Activated CD4-positive, alpha-beta T cell treated with anti-CD3 and anti-CD28 coated beads, Interleukin-2, amount 50 U/mL, for 16 hours (primary cell): Measurements from ENCODE around the gene TMSB4X.
A peak's percentile ranks its signal among the peaks of the same experiment; 100 is the strongest.
"Not testable (repeated sequence)": the region's sequence is repeated elsewhere in the genome, so short reads cannot be mapped to it uniquely, and the experiment has no call there.

Experiments
- DNase-seq: peaks from one replicate; pipeline ENCODE4 v3.0.0-alpha.2; 2020

TMSB4X gene

GRCh38 chrX:12955882-12956703 lies 18.8 kb upstream of the TMSB4X start:
- peak; percentile 87 for DNase-seq

DNA sequence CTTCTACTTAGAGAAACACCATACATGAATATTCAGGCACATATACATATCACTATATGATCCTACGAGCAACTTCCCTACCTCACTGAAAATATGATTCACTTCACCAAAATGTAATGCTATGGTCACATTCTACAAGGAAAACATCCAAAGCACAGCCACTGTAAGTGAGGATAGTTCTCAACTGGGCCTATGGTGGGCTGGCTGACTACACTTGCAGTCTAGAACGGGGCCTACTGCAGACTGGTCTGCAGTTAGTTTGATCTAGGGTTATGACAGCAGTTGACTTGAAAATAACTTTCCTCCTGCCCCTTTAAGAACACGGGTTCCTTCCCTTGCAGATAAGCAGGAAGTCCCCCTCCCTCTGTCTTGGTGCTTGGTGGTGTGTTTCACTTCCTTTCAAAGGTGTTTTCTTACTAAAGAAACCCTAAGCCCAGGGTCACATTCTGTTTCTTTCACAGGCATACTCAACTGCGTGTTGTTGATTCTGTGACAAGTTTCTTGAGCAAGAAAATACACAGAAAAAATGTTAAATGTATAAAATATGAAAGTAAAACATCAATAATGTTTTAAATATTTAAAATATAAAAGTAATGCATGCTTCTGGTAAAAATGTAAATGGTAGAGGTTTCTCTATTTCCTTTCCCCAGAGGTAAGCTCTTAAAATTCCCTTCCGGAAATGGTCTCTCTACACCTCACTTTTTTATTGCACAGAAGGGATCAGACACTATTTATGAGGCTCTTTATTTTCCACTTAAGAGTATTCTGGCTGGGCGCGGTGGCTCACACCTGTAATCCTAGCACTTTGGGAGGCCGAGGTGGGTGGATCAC lies 18.0 kb upstream of the TMSB4X start:
- peak; percentile 91 for DNase-seq

DNA sequence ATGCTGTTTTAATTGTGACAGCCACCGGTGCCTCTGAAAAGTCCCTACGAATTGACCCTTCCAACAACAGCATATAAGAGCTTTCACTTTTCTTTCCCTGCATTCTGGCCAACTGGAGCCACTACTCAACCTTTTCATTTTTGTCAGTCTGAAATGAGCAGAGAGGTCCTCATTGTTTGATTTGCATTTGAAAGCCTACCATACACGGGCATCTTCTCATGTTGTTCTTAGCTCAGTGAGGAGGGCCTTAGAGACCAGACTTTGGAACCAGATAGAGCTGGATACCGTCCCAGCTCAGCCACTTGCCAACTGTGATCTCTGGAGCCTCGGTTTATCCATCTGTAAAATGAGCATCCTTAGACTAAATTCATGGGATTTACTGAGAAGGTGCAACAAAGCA lies 16.9 kb upstream of the TMSB4X start:
- DNase-seq = no peak

- no peak for DNase-seq
Observed at GRCh38 chrX:12958461-12958860, 16.4 kb upstream of the TMSB4X start.

GRCh38 chrX:12961196-12961718 lies 13.7 kb upstream of the TMSB4X start:
- no peak for DNase-seq

DNA sequence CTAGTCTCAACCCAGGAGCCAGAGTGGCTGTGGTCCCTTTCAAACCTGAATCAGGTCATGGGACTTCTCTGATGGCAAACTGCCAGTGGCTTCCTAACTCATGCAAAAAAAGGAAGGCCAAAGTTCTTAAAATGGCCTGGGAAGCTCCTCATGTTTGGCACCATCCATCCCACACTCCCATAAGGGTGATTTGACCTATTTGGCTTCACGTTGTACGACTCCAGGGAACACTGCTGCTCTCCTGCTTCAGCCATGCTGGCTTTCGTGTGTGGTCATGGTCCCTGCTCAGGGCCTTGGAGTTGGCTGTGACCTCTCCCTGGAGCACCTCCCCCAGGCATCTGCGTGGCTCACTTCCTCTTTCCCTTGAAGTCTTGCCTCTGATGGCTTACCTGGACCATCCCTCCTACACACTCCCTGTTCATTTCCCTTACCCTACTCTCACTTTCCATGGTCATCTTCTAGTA lies 12.8 kb upstream of the TMSB4X start:
- no peak for DNase-seq

DNA sequence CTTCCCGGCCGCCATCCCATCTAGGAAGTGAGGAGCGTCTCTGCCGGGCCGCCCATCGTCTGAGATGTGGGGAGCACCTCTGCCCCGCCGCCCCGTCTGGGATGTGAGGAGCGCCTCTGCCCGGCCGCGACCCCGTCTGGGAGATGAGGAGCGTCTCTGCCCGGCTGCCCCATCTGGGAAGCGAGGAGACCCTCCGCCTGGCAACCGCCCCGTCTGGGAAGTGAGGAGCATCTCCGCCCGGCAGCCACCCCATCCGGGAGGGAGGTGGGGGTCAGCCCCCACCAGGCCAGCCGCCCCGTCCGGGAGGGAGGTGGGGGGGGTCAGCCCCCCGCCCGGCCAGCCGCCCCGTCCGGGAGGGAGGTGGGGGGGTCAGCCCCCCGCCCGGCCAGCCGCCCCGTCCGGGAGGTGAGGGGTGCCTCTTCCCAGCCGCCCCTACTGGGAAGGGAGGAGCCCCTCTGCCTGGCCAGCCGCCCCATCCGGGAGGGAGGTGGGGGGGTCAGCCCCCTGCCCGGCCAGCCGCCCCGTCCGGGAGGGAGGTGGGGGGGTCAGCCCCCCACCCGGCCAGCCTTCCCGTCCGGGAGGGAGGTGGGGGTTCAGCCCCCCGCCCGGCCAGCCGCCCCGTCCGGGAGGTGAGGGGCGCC lies 11.6 kb upstream of the TMSB4X start:
- DNase-seq = not testable (repeated sequence)

DNA sequence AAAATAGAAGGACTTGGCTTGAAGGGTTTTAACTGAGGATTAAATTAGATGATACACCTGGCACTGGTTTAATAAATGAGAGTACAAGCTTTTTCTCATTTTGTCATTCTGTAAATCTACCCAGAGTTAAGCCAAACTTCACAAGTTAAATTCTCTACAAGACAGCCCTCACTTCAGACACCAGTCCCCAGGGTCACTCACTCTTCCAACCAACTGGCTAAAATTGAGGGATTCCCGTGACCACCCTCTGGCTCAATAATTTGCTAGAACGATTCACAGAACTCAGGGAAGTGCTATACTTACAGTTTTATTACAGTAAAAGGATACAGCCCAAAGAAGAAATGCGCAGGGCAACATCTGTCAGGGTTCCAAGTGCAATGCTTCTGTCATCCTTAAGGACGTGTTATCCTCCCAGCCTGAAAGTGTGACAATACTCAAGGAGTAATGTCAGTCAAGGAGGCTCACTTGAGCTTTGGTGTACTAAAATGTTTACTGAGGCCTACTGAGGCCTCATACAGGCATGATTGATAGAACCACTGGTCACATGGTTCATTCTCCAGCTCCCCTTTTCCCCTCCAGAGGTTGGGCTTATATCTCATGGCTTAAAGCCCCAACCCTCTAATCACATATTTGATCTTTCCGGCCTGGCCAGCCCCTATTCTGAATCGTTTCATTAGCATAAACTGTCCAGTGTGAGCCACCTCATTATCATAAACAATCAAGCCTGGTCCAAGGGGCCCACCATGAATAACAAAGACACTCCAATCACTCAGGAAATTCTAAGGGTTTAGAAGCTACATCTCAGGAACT lies 9.6 kb upstream of the TMSB4X start:
- DNase-seq = no peak

GRCh38 chrX:12966151-12966550 lies 8.8 kb upstream of the TMSB4X start:
- DNase-seq = no peak

DNA sequence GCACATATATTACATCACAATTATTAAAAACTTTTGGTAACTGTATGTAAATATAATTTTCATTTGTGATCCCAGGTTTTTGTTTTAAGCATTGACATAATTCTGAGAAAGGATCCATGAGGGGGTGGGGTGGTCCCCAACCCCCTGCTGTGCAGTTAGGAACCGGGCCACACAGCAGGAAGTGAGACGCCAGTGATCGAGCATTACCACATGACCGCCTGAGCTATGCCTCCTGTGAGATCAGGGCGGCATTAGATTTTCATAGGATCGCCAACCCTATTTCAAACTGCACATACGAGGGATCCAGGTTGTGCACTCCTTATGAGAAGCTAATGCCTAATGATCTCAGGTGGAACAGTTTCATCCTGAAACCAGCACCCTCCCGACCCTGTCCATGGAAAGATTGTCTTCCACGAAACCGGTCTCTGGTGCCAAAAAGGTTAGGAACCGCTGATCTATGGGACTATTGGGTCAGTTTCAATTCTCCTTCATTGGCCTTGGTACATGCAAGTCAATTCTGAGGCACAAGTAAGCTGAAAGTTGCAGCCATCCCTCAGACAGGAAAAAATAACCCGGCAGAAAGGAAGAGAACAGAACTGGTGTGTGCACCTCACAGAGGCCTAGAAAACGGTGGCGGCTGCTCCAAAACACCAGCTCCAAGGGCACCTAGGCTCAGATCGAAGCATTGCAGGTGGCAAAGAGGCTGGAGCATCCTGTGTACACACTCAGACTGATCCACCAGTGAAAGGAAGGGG lies 7.0 kb upstream of the TMSB4X start:
- no peak for DNase-seq

DNA sequence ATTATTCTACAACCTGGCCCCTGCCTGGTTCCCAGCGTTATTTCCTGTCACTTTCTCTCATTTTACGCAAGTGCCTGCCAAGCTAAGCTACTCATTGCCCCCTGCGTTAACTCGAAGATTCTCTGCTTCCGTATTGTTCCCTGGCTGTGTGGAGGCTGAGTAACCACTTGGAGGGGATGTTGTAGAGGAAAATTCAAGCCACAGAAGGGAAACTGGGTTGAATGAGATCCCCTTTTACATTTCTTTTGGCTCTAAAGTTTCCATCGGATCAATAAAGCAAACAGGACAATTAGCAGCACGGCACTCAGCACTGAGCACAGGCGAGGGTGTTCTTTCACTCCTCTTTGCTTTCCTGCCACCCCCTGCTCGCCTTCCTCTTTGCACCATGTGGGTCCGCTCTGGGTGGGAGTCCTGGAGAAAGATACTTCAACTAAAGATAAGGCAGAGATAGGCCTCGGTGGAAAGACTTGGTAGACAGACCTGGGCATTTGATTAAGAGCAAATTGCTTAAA lies 4.2 kb upstream of the TMSB4X start:
- DNase-seq = peak; percentile 74

GRCh38 chrX:12971282-12972003 lies 3.5 kb upstream of the TMSB4X start:
- DNase-seq = peak; percentile 58

- no peak for DNase-seq
Observed at GRCh38 chrX:12972243-12972642, 2.7 kb upstream of the TMSB4X start.

GRCh38 chrX:12972878-12973560 lies 1.9 kb upstream of the TMSB4X start:
- DNase-seq = no peak

- peak; percentile 57 for DNase-seq
Observed at GRCh38 chrX:12973561-12974304, 1.2 kb upstream of the TMSB4X start.

DNA sequence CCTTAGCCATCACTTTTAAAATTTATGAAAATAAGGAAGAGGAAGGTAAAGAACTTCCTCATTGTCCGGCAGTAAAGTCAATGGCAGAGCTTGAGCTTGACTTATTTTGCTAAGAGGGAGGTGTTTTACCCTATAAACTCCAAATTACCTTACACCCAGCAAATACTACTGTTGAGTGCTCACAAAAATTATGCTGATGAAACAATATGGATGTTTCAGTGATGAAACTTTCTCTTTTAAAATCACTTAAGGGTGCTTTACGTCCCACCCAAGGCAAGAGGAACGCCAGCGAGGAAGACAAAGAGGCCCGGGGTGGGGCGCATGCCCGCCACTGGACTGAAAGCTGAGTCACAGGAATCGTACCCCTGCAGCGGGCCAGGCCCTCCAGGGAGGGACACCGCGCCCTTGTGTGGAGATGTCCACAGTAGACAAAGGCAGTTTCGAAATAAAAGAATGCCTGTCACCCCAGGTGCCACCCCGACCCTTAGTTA lies 560 bp upstream of the TMSB4X start:
- peak; percentile 65 for DNase-seq

DNA sequence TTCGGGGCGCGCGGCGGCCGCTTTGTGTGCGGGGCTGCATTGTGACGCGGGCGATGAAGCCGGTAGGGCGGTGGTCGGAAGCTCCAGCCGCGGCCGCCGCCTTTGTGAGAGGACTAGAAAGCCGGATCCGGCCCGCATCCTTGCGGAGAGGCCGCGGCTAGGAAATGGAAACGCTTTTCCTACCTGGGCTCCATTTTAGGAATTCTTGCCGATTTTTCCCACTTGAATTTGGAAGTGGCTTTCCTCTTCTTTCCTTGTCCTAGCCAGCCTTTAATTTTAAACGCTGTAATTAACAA lies 708 bp downstream of the TMSB4X start:
- DNase-seq = no peak

GRCh38 chrX:12975991-12976558 lies 1.2 kb downstream of the TMSB4X start:
- no peak for DNase-seq
